ENCODE results near the gene PPP1R13B.

- TF ChIP-seq CREM (CRISPR knock-in tag; IDR thresholded peaks at IDR 0.05), result no peak
- TF ChIP-seq ZBTB43 (CRISPR knock-in tag; IDR thresholded peaks at IDR 0.05), result no peak
Measured at GRCh38 chr14:103690332-103690731, 157.0 kb downstream of the PPP1R13B start.

Measured in WTC11 (cell line).